A549 (cell line): ENCODE data around the gene ARHGAP23.

Experiments used
- TF ChIP-seq, protein P1 (sequence below): fragments of 200-600 bp; sonication (generic); IDR thresholded peaks from 2 replicates; pipeline ENCODE4 v1.6.1; 2016; ENCODE audit warnings: antibody characterized with exemption, mild to moderate bottlenecking, moderate library complexity
- TF ChIP-seq, protein P2 (sequence below): fragments of >200 bp; sonication (Bioruptor Twin); formaldehyde crosslinking; IDR thresholded peaks from 3 replicates; pipeline ENCODE4 v1.5.1; 2016

DNA sequence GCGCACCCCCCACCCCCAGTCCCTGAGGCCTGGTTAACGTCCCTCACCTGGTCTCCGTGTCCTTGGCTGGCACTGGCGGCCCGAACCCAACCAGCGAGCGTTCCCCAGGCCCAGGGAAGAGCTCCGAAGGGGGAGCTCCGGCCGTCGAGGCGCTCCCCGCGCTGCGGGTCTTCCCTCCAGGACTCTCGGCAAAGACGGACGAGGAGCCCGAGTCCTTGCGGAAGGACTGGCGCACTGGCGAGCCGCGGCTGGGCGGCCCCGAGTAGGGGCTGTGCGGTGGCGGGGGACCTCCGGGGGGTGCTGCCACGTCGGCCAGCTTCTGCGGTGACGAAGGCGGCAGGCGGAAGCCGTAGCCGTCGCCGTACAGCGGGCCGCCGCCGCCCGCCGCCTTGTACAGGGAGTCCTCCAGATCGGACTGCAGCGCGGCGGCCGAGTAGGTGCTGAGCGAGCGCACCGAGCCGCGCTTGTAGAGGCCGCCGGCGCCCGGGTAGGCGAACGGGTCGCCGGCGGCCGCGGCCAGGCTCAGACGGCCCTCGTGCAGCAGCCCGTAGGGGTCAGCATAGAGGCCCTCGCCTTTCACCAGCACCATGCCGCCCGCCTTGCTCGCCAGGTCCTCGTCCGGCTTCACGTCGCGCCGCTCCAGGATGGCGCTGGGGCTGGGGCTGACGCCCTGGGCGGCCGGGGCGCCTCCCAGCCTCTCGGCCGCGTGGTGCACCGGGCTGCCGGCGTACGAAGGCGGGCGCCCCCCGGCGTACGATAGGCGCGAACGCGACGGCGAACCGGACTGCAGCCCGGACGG, 133.4 kb downstream of the ARHGAP23 start:
- TF ChIP-seq, protein P1, sequence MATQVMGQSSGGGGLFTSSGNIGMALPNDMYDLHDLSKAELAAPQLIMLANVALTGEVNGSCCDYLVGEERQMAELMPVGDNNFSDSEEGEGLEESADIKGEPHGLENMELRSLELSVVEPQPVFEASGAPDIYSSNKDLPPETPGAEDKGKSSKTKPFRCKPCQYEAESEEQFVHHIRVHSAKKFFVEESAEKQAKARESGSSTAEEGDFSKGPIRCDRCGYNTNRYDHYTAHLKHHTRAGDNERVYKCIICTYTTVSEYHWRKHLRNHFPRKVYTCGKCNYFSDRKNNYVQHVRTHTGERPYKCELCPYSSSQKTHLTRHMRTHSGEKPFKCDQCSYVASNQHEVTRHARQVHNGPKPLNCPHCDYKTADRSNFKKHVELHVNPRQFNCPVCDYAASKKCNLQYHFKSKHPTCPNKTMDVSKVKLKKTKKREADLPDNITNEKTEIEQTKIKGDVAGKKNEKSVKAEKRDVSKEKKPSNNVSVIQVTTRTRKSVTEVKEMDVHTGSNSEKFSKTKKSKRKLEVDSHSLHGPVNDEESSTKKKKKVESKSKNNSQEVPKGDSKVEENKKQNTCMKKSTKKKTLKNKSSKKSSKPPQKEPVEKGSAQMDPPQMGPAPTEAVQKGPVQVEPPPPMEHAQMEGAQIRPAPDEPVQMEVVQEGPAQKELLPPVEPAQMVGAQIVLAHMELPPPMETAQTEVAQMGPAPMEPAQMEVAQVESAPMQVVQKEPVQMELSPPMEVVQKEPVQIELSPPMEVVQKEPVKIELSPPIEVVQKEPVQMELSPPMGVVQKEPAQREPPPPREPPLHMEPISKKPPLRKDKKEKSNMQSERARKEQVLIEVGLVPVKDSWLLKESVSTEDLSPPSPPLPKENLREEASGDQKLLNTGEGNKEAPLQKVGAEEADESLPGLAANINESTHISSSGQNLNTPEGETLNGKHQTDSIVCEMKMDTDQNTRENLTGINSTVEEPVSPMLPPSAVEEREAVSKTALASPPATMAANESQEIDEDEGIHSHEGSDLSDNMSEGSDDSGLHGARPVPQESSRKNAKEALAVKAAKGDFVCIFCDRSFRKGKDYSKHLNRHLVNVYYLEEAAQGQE, result no peak
- TF ChIP-seq, protein P2, sequence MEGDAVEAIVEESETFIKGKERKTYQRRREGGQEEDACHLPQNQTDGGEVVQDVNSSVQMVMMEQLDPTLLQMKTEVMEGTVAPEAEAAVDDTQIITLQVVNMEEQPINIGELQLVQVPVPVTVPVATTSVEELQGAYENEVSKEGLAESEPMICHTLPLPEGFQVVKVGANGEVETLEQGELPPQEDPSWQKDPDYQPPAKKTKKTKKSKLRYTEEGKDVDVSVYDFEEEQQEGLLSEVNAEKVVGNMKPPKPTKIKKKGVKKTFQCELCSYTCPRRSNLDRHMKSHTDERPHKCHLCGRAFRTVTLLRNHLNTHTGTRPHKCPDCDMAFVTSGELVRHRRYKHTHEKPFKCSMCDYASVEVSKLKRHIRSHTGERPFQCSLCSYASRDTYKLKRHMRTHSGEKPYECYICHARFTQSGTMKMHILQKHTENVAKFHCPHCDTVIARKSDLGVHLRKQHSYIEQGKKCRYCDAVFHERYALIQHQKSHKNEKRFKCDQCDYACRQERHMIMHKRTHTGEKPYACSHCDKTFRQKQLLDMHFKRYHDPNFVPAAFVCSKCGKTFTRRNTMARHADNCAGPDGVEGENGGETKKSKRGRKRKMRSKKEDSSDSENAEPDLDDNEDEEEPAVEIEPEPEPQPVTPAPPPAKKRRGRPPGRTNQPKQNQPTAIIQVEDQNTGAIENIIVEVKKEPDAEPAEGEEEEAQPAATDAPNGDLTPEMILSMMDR, result no peak
